Measurements from ENCODE around the gene B3GALT4. TPM values are rescaled to one million over a fixed set of nuclear protein-coding genes. Genes with fewer than 3 reads are reported as not detected.

The B3GALT4 gene
- total RNA-seq, 1 experiment from 2014 or later: 7.9 TPM

GRCh38 chr6:33292996-33293682, 16.2 kb downstream of the B3GALT4 start:
- H3K4me2 ChIP-seq (ENCODE audit: low read length): no peak overlapping the region
- H3K27ac ChIP-seq (ENCODE audit: low read length): no peak overlapping the region
- H3K9ac ChIP-seq (ENCODE audit: low read length): no peak overlapping the region
- no peaks in the 10 kb centered on the region for H3K9me2 ChIP-seq (replicated peaks; ENCODE audit: low read length)
- TF ChIP-seq EZH2phosphoT487 (IDR thresholded peaks at IDR 0.05; ENCODE audit: borderline replicate concordance, low read length) (no peak), CTCF (conservative IDR thresholded peaks at IDR 0.05; ENCODE audit: low read depth, low read length) (no peak), EZH2 (IDR thresholded peaks at IDR 0.05; ENCODE audit: low read length, unreplicated experiment) (no peak)
- H3K36me3 ChIP-seq (ENCODE audit: low read depth, low read length): peaks cover 16% of the 10 kb centered on the region; the same call in 1 of the 2 replicates
- ChIA-PET CTCF (no interaction called here), POLR2A (ENCODE audit: unreplicated experiment) (no interaction called here)
- no TSS peak for BruUV-seq (replicated peaks)
- H3K4me1 ChIP-seq (ENCODE audit: insufficient read depth, low read length): peaks cover 18% of the 10 kb centered on the region
- DNase-seq (no peak), ATAC-seq (no peak)
- H3K79me2 ChIP-seq (ENCODE audit: low read length): peaks cover 42% of the 10 kb centered on the region
- intact Hi-C loops (cut with micrococcal nuclease): no loop called here
- no peaks in the 10 kb centered on the region for H3F3A ChIP-seq (ENCODE audit: low read length, unreplicated experiment)
- no peaks in the 10 kb centered on the region for H4K20me1 ChIP-seq (ENCODE audit: low read length)
- H3K9me3 ChIP-seq (ENCODE audit: low read length): no peaks in the 10 kb centered on the region
- no peak overlapping the region for H3K4me3 ChIP-seq (ENCODE audit: low read length)
- H2AFZ ChIP-seq (ENCODE audit: low read length): no peak overlapping the region
- H3K27me3 ChIP-seq (ENCODE audit: low read length): no peaks in the 10 kb centered on the region

- H2AFZ ChIP-seq (ENCODE audit: low read length): no peak overlapping the region
- ATAC-seq: no peak
- no peak overlapping the region for H3K4me2 ChIP-seq (ENCODE audit: low read length)
- intact Hi-C loops (cut with micrococcal nuclease): no loop called here
- H3K9me3 ChIP-seq (ENCODE audit: low read length): no peaks in the 10 kb centered on the region
- no peaks in the 10 kb centered on the region for H3K27me3 ChIP-seq (ENCODE audit: low read length)
- peaks cover 34% of the 10 kb centered on the region for H3K79me2 ChIP-seq (ENCODE audit: low read length)
- no peaks in the 10 kb centered on the region for H4K20me1 ChIP-seq (ENCODE audit: low read length)
- H3K4me1 ChIP-seq (ENCODE audit: insufficient read depth, low read length): peaks cover 16% of the 10 kb centered on the region
- ChIA-PET POLR2A (ENCODE audit: unreplicated experiment) (no interaction called here), CTCF (no interaction called here)
- H3K4me3 ChIP-seq (ENCODE audit: low read length): no peak overlapping the region
- H3K9me2 ChIP-seq (replicated peaks; ENCODE audit: low read length): no peaks in the 10 kb centered on the region
- peaks cover 16% of the 10 kb centered on the region; the same call in 1 of the 2 replicates for H3K36me3 ChIP-seq (ENCODE audit: low read depth, low read length)
- BruUV-seq (replicated peaks): no TSS peak
- no peak for DNase-seq
- H3F3A ChIP-seq (ENCODE audit: low read length, unreplicated experiment): no peaks in the 10 kb centered on the region
- H3K27ac ChIP-seq (ENCODE audit: low read length): no peak overlapping the region
- TF ChIP-seq CTCF (conservative IDR thresholded peaks at IDR 0.05; ENCODE audit: low read depth, low read length) (no peak), EZH2phosphoT487 (IDR thresholded peaks at IDR 0.05; ENCODE audit: borderline replicate concordance, low read length) (no peak), EZH2 (IDR thresholded peaks at IDR 0.05; ENCODE audit: low read length, unreplicated experiment) (no peak)
- H3K9ac ChIP-seq (ENCODE audit: low read length): no peak overlapping the region
Measured at GRCh38 chr6:33294086-33294823, 17.3 kb downstream of the B3GALT4 start.

Measured in PC-3 (cell line).